ENCODE measurements around the gene ADGRF3.
"Not testable (repeated sequence)": the region's sequence is repeated elsewhere in the genome, so short reads cannot be mapped to it uniquely, and the experiment has no call there.

ADGRF3 gene

GRCh38 chr2:26347286-26347865, 787 bp upstream of the ADGRF3 start:
- DNase-seq: peak; percentile 18

GRCh38 chr2:26345545-26346453, 790 bp downstream of the ADGRF3 start, which contains the start of gene SELENOI:
Gene SELENOI (plus strand): TSS chr2:26346143. CDS start chr2:26346233, 90 bp downstream.
- DNase-seq: peak; percentile 100

GRCh38 chr2:26345283-26345544, 1.4 kb downstream of the ADGRF3 start:
- DNase-seq: no peak

GRCh38 chr2:26344581-26345282, 1.9 kb downstream of the ADGRF3 start:
- no peak for DNase-seq

- no peak for DNase-seq
Observed at GRCh38 chr2:26340831-26341230, 5.8 kb downstream of the ADGRF3 start.

GRCh38 chr2:26337298-26337697, 9.3 kb downstream of the ADGRF3 start:
- no peak for DNase-seq

GRCh38 chr2:26336719-26337118, 9.9 kb downstream of the ADGRF3 start:
- DNase-seq: no peak

- no peak for DNase-seq
Observed at GRCh38 chr2:26335231-26335630, 11.4 kb downstream of the ADGRF3 start.

GRCh38 chr2:26333293-26333692, 13.3 kb downstream of the ADGRF3 start:
- no peak for DNase-seq

GRCh38 chr2:26331321-26331720, 15.3 kb downstream of the ADGRF3 start:
- DNase-seq: not testable (repeated sequence)

- no peak for DNase-seq
Observed at GRCh38 chr2:26330604-26331003, 16.0 kb downstream of the ADGRF3 start.

GRCh38 chr2:26330114-26330549, 16.5 kb downstream of the ADGRF3 start:
- DNase-seq: peak; percentile 81

GRCh38 chr2:26329083-26329482, 17.5 kb downstream of the ADGRF3 start:
- DNase-seq: not testable (repeated sequence)

- no peak for DNase-seq
Observed at GRCh38 chr2:26327291-26328272, 19.0 kb downstream of the ADGRF3 start.

GRCh38 chr2:26326514-26326913, 20.1 kb downstream of the ADGRF3 start:
- DNase-seq: no peak

GRCh38 chr2:26325851-26326250, 20.7 kb downstream of the ADGRF3 start:
- DNase-seq: no peak

GRCh38 chr2:26324903-26325302, 21.7 kb downstream of the ADGRF3 start:
- DNase-seq: no peak

- not testable (repeated sequence) for DNase-seq
Observed at GRCh38 chr2:26324479-26324878, 22.1 kb downstream of the ADGRF3 start.

GRCh38 chr2:26318950-26319349, 27.6 kb downstream of the ADGRF3 start:
- DNase-seq: no peak

- DNase-seq: no peak
Observed at GRCh38 chr2:26317377-26318105, 29.0 kb downstream of the ADGRF3 start.

GRCh38 chr2:26316845-26317244, 29.7 kb downstream of the ADGRF3 start:
- no peak for DNase-seq

GRCh38 chr2:26316041-26316440, 30.5 kb downstream of the ADGRF3 start:
- DNase-seq: no peak
